NOMO-1 (cell line): ENCODE data around the gene SNX14.

Experiments
- DNase-seq, 2 experiments: peaks; one replicate each; lab custom pipeline; 2025; ENCODE audit not compliant: unreplicated experiment in 2 of 2; lab: John Stamatoyannopoulos, UW

SNX14 gene

DNA sequence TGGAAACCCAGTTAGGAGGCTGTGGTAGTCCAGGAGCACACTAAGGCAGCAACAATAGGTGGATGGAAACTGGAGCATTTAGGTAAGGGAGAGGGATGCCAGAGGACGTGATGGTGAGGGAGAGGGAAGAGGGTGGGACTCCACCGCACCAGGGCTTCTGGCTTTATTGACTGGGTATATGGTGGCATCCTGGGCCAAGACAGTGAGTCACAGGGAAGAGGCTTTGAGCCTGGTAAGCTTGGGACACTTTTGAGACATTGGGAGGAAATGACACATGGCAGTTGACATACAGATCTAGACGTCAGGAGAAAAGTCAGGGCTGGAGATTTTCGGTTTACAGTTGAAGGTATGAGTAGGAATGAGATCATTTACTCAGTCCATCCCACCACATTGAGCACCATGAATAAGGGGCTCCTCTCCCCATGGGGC, 128.9 kb downstream of the SNX14 start:
- DNase-seq = no peak

GRCh38 chr6:85464260-85464644, 129.4 kb downstream of the SNX14 start:
- DNase-seq = peak; percentile 29 to 76

GRCh38 chr6:85463621-85464259, 129.9 kb downstream of the SNX14 start:
- no peak for DNase-seq

DNA sequence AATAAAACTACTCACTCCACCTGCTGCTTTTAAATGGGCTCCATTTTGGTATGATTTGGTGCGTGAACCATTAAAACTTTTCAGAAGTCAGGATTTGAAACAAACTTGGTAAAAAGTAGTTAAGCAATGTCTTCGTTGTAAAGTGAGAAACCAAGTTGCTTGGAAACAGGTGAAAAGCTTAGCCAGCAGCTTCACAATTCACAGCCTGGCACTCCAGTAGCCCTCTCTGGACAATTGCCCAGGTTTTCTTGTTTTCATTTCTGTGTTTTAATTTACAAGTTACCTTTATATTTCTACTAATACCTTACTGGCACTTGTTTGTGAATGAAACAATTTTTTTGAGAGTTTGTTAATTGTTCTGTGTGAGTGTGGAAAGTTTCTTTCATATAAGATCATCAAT, 131.0 kb downstream of the SNX14 start:
- DNase-seq = no peak

GRCh38 chr6:85461798-85462170, 131.9 kb downstream of the SNX14 start:
- DNase-seq = no peak

DNA sequence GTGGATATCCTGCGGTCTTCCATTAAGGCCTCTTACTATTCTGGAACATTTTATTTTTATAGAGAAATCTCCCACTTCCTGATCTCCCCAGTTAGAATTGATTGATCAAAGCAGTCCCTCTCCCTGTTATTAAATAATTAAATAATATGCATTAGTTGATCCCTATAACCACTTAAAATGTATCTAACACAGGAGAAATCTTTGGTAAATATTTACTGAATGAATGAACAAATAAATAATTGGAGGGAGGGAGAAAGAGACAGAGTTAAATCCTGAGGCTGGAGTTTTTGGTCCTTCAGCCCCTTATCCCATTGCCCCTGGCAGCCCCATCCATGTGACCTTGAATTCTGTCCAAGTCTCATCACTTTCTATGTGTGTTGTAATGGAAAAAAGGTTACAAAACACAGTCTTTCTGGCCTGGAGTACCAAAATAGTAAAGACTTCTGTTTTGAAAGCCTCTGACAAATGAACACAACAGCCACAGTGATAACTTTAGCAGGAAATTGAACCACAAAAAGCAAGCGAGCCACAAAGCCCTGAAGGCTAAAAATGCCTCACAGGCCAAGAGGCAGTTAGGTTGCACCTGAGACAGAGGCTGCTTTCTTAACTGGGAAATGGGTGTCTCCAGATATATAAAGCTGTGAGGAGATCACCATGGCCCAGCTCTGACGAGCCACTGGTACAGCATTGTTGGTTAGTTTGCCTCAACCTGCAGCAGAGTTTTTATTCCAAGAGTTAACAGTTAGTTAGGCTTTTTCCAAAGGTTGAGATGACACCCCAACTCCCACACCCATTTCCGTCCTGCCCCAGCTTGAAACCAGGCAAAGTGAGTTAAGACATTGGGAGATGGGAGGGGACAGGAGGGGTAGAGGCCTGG, 132.5 kb downstream of the SNX14 start:
- DNase-seq = peak; percentile 69 to 82

GRCh38 chr6:85460154-85460920, 133.3 kb downstream of the SNX14 start:
- no peak for DNase-seq

- DNase-seq = no peak
These were observed 134.3 kb downstream of the SNX14 start for GRCh38 chr6:85459224-85459901.

DNA sequence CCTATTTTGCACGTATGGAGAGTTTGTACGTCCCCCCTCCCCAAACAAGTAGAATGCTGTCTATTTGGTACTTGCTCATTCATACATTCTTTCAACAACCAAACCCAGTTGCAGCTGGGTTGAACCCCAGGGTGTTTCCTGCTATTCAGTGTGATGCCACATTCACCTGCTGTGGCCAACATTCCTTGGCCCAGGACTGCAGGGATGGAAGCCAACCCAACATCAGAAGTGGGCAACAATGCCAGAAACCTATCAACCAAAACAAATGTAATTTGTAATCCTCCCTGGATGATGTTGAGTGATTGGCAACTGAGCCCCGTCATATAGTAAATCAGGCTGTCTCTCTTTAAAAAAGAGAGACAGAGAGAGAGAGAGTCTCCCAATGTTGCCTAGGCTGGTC, 134.9 kb downstream of the SNX14 start:
- DNase-seq = no peak

- DNase-seq = peak; percentile 26 to 61
These were observed 135.5 kb downstream of the SNX14 start for GRCh38 chr6:85458184-85458583.

DNA sequence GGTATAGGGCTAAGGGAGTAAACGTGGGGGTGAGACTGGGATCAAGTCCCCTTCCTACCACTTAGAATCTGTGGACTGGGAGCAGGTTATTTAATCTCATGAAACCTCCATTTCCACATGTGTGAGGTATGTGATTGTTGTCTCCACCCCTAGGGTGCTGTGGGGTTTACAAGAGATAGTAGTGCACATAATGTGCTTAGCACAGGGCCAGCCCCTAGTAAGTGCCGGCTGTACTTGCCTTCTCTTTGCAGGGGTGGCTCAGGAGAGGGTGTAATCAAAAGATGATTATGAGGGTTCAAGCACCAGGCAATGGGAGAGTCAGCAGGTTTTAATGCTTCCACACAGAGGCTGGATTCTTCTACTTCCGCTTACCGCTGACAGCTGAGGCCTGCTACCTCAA, 136.9 kb downstream of the SNX14 start:
- DNase-seq = no peak
